Measurements from ENCODE around the gene CHMP2A. TPM values are rescaled to one million over a fixed set of nuclear protein-coding genes. Genes with fewer than 3 reads are reported as not detected.
"Not testable (repeated sequence)": the region's sequence is repeated elsewhere in the genome, so short reads cannot be mapped to it uniquely, and the experiment has no call there.

The CHMP2A gene

GRCh38 chr19:58507602-58508223 is 47.2 kb downstream of the CHMP2A start:
- H4K91ac ChIP-seq (ENCODE audit: low read depth, low read length, poor library complexity); H3K4me2 ChIP-seq (ENCODE audit: insufficient read depth, low read length, poor library complexity, severe bottlenecking); H3K4ac ChIP-seq (ENCODE audit: low read length); H3K23ac ChIP-seq (ENCODE audit: low read depth, low read length, poor library complexity); H3K9ac ChIP-seq (ENCODE audit: low read depth, low read length, poor library complexity); H3K9me3 ChIP-seq (replicated peaks in 1 of 2; ENCODE audit: control insufficient read depth in 2 of 2, insufficient read depth in 1 of 2, low read depth in 1 of 2, low read length in 2 of 2); H3K14ac ChIP-seq (ENCODE audit: low read length); H3K4me3 ChIP-seq (ENCODE audit: low read length in 2 of 2); H3K4me1 ChIP-seq (ENCODE audit: control insufficient read depth in 2 of 2, insufficient read depth in 1 of 2, low read depth in 1 of 2, low read length in 2 of 2); H3K27me3 ChIP-seq (ENCODE audit: control insufficient read depth in 3 of 3, insufficient read depth in 3 of 3, low read depth in 1 of 3, low read length in 3 of 3); H3K18ac ChIP-seq (ENCODE audit: low read length); H3K27ac ChIP-seq (replicated peaks; ENCODE audit: low read length); H2BK5ac ChIP-seq (ENCODE audit: low read length); H2BK15ac ChIP-seq (ENCODE audit: low read length); H2BK12ac ChIP-seq (ENCODE audit: low read length); H2AFZ ChIP-seq (ENCODE audit: low read length); H3K79me1 ChIP-seq (ENCODE audit: low read depth, low read length); H2BK120ac ChIP-seq (ENCODE audit: low read depth, low read length); H4K8ac ChIP-seq (ENCODE audit: low read depth, low read length); H2AK5ac ChIP-seq (ENCODE audit: low read depth, low read length); DNase-seq (ENCODE audit: low spot score); H3K36me3 ChIP-seq (replicated peaks in 1 of 2; ENCODE audit: control insufficient read depth in 2 of 2, insufficient read depth in 2 of 2, low read length in 2 of 2): not testable (repeated sequence)
- WGBS, 2 donors (ENCODE audit: extremely low coverage in 2 of 2, insufficient read length in 2 of 2, insufficient replicate concordance in 1 of 2) = no CpG with 5 or more reads among the region's 8 CpGs

Small RNA genes within 50 kb of the gene (small RNA-seq; reads per million reads assigned to genes)
- gene MIR6807 (ENCODE audit: insufficient read depth) = 9.1 reads per million, percentile 52 among the genes with 10 or more reads in this experiment
- not detected for gene RN7SL525P (ENCODE audit: insufficient read depth)
